ENCODE data around the gene SLC22A14.

SLC22A14 gene

GRCh38 chr3:38347421-38348200 lies 65.5 kb downstream of the SLC22A14 start:
- no peak for DNase-seq

GRCh38 chr3:38348903-38349302 lies 66.8 kb downstream of the SLC22A14 start:
- peak in 1 of 2 donors; percentile 40 for DNase-seq

GRCh38 chr3:38349684-38350359 lies 67.7 kb downstream of the SLC22A14 start:
- no peak for DNase-seq

- DNase-seq: no peak
Observed at GRCh38 chr3:38353151-38353550, 71.1 kb downstream of the SLC22A14 start.

GRCh38 chr3:38354588-38355330 lies 72.7 kb downstream of the SLC22A14 start:
- DNase-seq: no peak

- no peak for DNase-seq
Observed at GRCh38 chr3:38359038-38359437, 76.9 kb downstream of the SLC22A14 start.

- DNase-seq: no peak
Observed at GRCh38 chr3:38360345-38360744, 78.3 kb downstream of the SLC22A14 start.

- DNase-seq: no peak
Observed at GRCh38 chr3:38361496-38361895, 79.4 kb downstream of the SLC22A14 start.

GRCh38 chr3:38362825-38363224 lies 80.7 kb downstream of the SLC22A14 start:
- no peak for DNase-seq

GRCh38 chr3:38364721-38365400 lies 82.8 kb downstream of the SLC22A14 start:
- DNase-seq: no peak

- no peak for DNase-seq
Observed at GRCh38 chr3:38365469-38366062, 83.5 kb downstream of the SLC22A14 start.

GRCh38 chr3:38366082-38366481 lies 84.0 kb downstream of the SLC22A14 start:
- DNase-seq: no peak

- no peak for DNase-seq
Observed at GRCh38 chr3:38367779-38368178, 85.7 kb downstream of the SLC22A14 start.

Measured in CD4-positive, alpha-beta T cell treated with Interleukin-4 for 1 hour (primary cell).